ENCODE results near the gene FBLN2. TPM values are rescaled to one million over a fixed set of nuclear protein-coding genes. Genes with fewer than 3 reads are reported as not detected.

Gene FBLN2
- total and polyA plus RNA-seq, 4 donors, result 4.3 to 43.4 (median 21.1) TPM

GRCh38 chr3:13613343-13614190, 64.6 kb downstream of the FBLN2 start:
- no peak for TF ChIP-seq CTCF (IDR thresholded peaks at IDR 0.05; ENCODE audit: control extremely low read depth, extremely low read depth)
- 90 to 93% methylated on average over 14 of the region's 14 CpGs for WGBS, 2 donors
- H3K4me1 ChIP-seq (ENCODE audit: control insufficient read depth in 5 of 5, insufficient read depth in 5 of 5, low read length in 5 of 5), result no peaks in the 10 kb centered on the region
- H3K27me3 ChIP-seq (ENCODE audit: control insufficient read depth in 3 of 3, insufficient read depth in 3 of 3, low read length in 2 of 3), result no peaks in the 10 kb centered on the region
- H3K36me3 ChIP-seq (ENCODE audit: control insufficient read depth in 4 of 4, insufficient read depth in 4 of 4, low read length in 4 of 4), result peaks cover 0 to 9% (median 4%) of the 10 kb centered on the region in 4 donors
- ATAC-seq (ENCODE audit: insufficient read depth, low FRiP score) (no peak), DNase-seq (no peak)
- H3K4me3 ChIP-seq, result no peak overlapping the region
- H3K9ac ChIP-seq (ENCODE audit: insufficient read depth in 1 of 2, low read length in 2 of 2), result no peak overlapping the region
- no peak overlapping the region for H3K27ac ChIP-seq (ENCODE audit: low read depth in 1 of 2, low read length in 1 of 2)
- H3K9me3 ChIP-seq (ENCODE audit: control insufficient read depth in 4 of 4, insufficient read depth in 3 of 4, low read length in 3 of 4), result peaks cover 0 to 11% (median 0%) of the 10 kb centered on the region in 4 donors

- peaks cover 0 to 11% (median 0%) of the 10 kb centered on the region in 4 donors for H3K9me3 ChIP-seq (ENCODE audit: control insufficient read depth in 4 of 4, insufficient read depth in 3 of 4, low read length in 3 of 4)
- H3K36me3 ChIP-seq (ENCODE audit: control insufficient read depth in 4 of 4, insufficient read depth in 4 of 4, low read length in 4 of 4), result peaks cover 0 to 8% (median 4%) of the 10 kb centered on the region in 4 donors
- WGBS, 2 donors, result 89 to 96% methylated on average over 2 of the region's 2 CpGs
- DNase-seq, result no peak
- H3K4me3 ChIP-seq, result no peak overlapping the region
- no peak for TF ChIP-seq CTCF (IDR thresholded peaks at IDR 0.05; ENCODE audit: control extremely low read depth, extremely low read depth)
- no peaks in the 10 kb centered on the region for H3K4me1 ChIP-seq (ENCODE audit: control insufficient read depth in 5 of 5, insufficient read depth in 5 of 5, low read length in 5 of 5)
- H3K27ac ChIP-seq (ENCODE audit: low read depth in 1 of 2, low read length in 1 of 2), result no peak overlapping the region
- H3K27me3 ChIP-seq (ENCODE audit: control insufficient read depth in 3 of 3, insufficient read depth in 3 of 3, low read length in 2 of 3), result no peaks in the 10 kb centered on the region
- H3K9ac ChIP-seq (ENCODE audit: insufficient read depth in 1 of 2, low read length in 2 of 2), result no peak overlapping the region
- no peak for ATAC-seq (ENCODE audit: insufficient read depth, low FRiP score)
Observed at GRCh38 chr3:13614607-13615006, 65.7 kb downstream of the FBLN2 start.

GRCh38 chr3:13615019-13615528, 66.1 kb downstream of the FBLN2 start:
- ATAC-seq (ENCODE audit: insufficient read depth, low FRiP score) (no peak), DNase-seq (no peak)
- H3K27me3 ChIP-seq (ENCODE audit: control insufficient read depth in 3 of 3, insufficient read depth in 3 of 3, low read length in 2 of 3), result no peaks in the 10 kb centered on the region
- no peak overlapping the region for H3K4me3 ChIP-seq
- peaks cover 0 to 11% (median 0%) of the 10 kb centered on the region in 4 donors for H3K9me3 ChIP-seq (ENCODE audit: control insufficient read depth in 4 of 4, insufficient read depth in 3 of 4, low read length in 3 of 4)
- no peak for TF ChIP-seq CTCF (IDR thresholded peaks at IDR 0.05; ENCODE audit: control extremely low read depth, extremely low read depth)
- peaks cover 0 to 8% (median 4%) of the 10 kb centered on the region in 4 donors for H3K36me3 ChIP-seq (ENCODE audit: control insufficient read depth in 4 of 4, insufficient read depth in 4 of 4, low read length in 4 of 4)
- H3K27ac ChIP-seq (ENCODE audit: low read depth in 1 of 2, low read length in 1 of 2), result no peak overlapping the region
- no peaks in the 10 kb centered on the region for H3K4me1 ChIP-seq (ENCODE audit: control insufficient read depth in 5 of 5, insufficient read depth in 5 of 5, low read length in 5 of 5)
- H3K9ac ChIP-seq (ENCODE audit: insufficient read depth in 1 of 2, low read length in 2 of 2), result no peak overlapping the region
- WGBS, 2 donors, result 91 to 93% methylated on average over 4 of the region's 4 CpGs

All from lung (tissue), 12 donors.